G401 (cell line): ENCODE measurements around the gene ICA1. TPM values are rescaled to one million over a fixed set of nuclear protein-coding genes. Genes with fewer than 3 reads are reported as not detected.

Experiments
- DNase-seq: peaks from one replicate; pipeline ENCODE4 v3.0.0-alpha.2; 2015; ENCODE audit warnings: low spot score
- in situ Hi-C: cut with HindIII; loops from 2 replicates; pipeline ENCODE4 v1.10.0; 2016; ENCODE audit warnings: low sequenced_read_pairs, mixed read lengths
- total RNA-seq: library from RNA; depleted of rRNA; stranded (reverse); fragments of >200 nt; shearing (Covaris generic); gene quantifications from 2 replicates; pipeline ENCODE4 v1.2.3, GENCODE V29; 2014

ICA1 gene
- total RNA-seq, 1 experiment from 2014 or later, result 29.1 TPM

DNA sequence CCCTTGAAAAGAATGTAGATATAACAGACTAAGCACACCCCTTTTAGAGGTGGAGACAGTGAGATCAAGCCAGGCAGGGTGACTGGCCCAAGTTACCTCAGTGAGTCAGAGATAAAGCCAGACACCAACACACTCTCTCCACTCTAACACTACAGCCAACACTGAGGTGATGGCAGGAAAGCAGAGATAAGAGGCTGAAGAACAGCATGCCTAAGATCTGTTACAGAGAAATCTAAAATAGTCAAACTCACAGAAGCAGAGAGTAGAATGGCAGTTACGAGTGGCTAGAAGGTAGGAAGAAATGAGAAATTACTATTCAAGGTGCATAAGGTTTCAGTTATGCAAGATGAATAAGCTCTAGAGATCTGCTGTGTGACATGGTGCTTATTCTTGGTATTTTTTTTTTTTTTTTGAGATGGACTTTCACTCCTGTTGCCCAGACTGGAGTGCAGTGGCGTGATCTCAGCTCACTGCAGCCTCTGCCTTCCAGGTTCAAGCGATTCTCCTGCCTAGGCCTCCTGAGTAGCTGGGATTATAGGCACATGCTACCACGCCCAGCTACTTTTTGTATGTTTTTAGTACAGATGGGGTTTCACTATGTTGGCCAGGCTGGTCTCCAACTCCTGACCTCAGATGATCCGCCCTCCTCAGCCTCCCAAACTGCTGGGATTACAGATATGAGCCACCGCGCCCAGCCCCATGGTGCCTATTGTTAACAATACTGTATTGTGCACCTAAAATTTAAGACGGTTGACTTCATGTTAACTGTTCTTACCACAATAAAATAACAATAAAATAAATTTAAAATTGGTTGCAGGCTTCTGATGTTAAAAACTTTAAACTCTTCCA lies 28.7 kb downstream of the ICA1 start:
- in situ Hi-C loops, result no loop called here
- DNase-seq, result no peak

DNA sequence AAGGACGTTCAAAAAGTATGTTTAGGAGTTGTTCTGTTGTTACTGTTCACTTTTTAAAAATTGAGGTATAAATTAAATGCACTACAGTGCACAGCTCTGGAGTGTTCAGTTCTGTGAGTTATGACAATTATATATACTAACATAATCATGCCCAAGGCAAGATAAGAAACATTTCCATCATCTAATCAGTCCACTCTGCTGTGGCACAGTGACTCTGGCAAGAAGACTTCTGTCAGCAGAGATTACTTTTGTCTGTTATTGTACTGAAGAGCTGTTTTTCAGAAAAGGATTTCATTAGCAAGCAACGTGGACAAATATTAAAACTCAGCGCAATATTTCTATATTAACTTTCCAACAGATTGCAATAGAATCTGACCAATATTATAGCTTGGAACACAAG lies 32.0 kb downstream of the ICA1 start:
- no peak for DNase-seq
- in situ Hi-C loops, result no loop called here

GRCh38 chr7:8228766-8229674 lies 32.9 kb downstream of the ICA1 start:
- no peak for DNase-seq
- in situ Hi-C loops, result no loop called here

DNA sequence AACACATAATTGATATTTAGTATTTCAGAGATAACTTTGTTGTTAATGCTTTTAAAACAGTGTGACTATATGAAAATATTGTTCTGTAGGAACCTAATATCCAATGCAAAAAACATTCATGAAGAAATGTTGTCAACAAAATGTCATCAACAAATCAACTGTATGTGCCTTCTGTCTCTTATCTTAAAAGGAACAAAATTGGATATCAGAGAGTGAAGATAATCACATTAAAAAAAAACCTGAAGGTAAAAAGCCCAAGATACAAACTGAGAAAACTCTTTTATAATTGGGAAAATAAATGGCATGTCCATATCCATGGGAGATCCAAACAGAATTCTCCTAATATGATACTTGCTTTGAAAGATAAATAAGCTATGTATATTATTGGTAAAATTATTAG lies 33.9 kb downstream of the ICA1 start:
- in situ Hi-C loops, result no loop called here

DNA sequence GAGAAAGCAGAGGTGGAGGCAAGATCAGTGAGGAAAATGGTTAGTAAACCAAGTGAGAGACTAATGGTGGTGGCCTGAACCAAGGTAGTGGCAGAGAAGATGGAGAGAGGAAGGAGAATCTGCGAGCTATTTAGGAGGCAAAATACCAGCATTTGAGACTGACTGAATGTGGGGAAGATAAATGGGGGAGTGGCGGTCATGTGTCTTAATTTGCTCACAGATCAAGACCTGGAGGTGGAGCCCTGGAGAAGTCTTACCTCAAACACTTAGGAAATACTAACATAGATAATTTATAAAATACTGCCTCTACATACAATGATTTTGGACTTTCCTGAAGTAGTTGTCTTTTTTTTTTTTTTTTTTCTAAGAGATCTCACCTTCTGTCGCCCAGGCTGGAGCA lies 34.7 kb downstream of the ICA1 start:
- in situ Hi-C loops, result no loop called here

More for the DNA sequence above, 33.9 kb downstream of the ICA1 start:
- DNase-seq, result no peak

DNA sequence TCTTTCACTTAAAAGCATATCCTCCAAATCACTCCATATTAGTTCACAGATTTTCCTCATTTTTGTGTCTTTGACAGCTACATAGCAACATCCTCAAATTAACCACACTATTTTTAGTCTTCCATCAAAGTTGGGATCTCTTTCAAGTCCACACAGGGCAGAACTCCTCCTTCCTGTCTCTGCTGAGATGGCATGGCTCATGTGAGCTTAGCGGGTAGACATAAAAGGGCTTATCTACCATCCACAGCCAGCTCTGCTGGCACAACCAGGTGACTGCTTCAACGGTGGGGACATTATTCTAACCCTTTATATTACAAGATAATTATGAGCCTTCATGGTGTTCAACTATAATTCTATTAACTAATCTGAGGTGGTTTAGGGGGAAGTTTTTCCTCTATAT lies 35.5 kb downstream of the ICA1 start:
- DNase-seq, result peak; percentile 52
- in situ Hi-C loops, result no loop called here

More for the DNA sequence above, 34.7 kb downstream of the ICA1 start:
- DNase-seq, result no peak

GRCh38 chr7:8221567-8221966 lies 40.4 kb downstream of the ICA1 start:
- no peak for DNase-seq
- in situ Hi-C loops, result no loop called here

GRCh38 chr7:8221101-8221495 lies 40.9 kb downstream of the ICA1 start:
- in situ Hi-C loops, result no loop called here
- no peak for DNase-seq

- in situ Hi-C loops, result no loop called here
- no peak for DNase-seq
These were observed 41.4 kb downstream of the ICA1 start for GRCh38 chr7:8220376-8221100.

GRCh38 chr7:8217200-8218068 lies 44.5 kb downstream of the ICA1 start:
- peak; percentile 88 for DNase-seq
- in situ Hi-C loops, result no loop called here

GRCh38 chr7:8216334-8216690 lies 45.7 kb downstream of the ICA1 start:
- in situ Hi-C loops, result no loop called here
- no peak for DNase-seq

DNA sequence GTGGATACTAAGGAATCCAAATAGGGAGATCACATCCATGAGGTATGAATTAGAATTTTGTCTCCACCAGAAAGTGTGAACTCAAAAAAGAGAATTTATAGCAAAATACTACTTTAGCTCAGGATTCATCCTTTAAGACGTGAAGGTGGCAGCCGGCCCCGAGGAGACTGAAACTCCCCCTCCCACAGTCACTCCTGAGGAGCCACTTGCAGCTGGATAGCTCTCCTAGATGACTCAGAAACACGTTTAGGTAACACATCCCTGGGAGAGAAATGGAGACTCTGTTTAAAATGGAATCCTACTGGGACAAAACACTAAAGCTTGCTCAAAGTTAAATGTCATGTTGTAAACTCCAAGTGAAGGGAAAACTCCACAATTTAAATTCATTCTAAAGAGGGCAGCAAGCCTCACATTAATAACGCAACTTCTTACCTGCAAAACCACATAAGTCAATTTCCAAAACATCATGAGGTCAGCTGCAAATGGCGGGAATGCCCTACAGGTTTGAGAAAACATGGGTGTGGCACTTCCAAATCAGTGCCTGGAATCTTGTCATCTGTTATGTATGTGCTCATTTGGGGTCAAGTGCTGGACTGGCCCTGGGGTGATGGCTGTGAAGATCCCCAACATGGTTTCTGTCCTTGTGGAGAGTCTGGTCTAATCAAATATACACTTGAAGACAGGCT lies 46.2 kb downstream of the ICA1 start:
- in situ Hi-C loops, result no loop called here
- DNase-seq, result peak; percentile 11

GRCh38 chr7:8214244-8214824 lies 47.6 kb downstream of the ICA1 start:
- in situ Hi-C loops, result no loop called here
- peak; percentile 76 for DNase-seq

DNA sequence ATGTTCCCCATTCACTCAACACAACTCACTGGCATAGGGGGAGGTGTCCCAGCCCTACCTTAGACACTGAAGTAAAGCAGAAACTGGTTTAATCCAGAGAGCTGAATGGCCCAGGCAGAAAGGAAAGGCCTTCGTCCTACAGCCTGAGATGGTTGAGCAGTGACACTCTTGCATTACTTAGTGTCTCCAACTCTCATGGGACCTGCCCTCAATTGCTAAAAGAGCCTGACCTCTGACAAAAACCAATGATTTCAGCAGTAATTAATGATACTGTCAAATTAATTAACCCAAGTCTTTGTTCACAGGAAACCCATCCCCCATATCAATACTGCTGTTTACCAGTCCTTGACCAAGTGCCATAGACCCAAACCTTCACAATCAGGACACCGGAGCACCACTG lies 48.6 kb downstream of the ICA1 start:
- peak; percentile 54 for DNase-seq

GRCh38 chr7:8212638-8213037 lies 49.3 kb downstream of the ICA1 start:
- in situ Hi-C loops, result no loop called here

More for the DNA sequence above, 48.6 kb downstream of the ICA1 start:
- in situ Hi-C loops, result no loop called here

GRCh38 chr7:8211725-8212096 lies 50.3 kb downstream of the ICA1 start:
- in situ Hi-C loops, result no loop called here
- peak; percentile 21 for DNase-seq

More at GRCh38 chr7:8212638-8213037, 49.3 kb downstream of the ICA1 start:
- peak; percentile 55 for DNase-seq

DNA sequence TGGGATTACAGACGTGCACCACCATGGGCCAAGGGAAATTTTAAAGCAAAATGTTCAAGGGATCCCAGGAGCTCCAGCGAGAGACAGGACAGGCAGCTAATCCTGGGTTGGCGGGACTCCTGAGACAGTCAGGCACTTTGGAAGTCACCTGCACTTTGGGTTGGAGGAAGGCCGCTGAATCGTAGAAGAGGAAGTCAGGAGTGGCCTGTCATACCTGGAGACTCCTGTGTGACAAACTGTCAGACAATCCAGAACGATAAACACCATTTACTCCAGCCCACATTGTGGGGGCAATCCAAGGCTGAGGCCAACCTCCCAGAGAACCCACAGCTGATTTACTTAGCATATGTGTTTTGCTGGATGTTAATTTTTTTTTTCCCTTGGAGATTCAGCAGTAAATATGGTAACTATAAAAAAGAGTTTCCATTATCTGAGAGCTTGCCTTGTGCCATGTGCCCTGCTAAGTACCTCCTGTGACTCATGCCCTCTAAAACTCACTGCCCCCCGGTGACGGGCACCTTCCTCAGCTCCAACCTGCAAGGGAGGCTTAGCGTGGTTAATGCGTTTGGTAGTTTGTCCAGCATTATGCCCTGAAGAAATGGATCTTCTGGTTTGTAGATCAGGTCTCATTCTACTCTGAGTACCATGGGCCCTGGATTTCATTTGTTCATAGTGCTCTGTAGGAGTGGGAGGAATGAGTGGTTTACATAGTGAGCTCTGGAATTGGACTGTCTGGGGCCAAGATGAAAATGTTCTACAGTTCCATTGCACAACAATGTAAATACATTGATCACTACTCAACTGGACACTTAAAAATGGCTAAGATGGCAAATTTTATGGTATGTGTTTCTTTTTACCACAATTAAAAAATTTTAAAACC lies 50.9 kb downstream of the ICA1 start:
- peak; percentile 24 for DNase-seq
- in situ Hi-C loops, result no loop called here
